ENCODE measurements around the gene FKBP10. TPM values are rescaled to one million over a fixed set of nuclear protein-coding genes. Genes with fewer than 3 reads are reported as not detected.
A peak's percentile ranks its signal among the peaks of the same experiment; 100 is the strongest.
"Not testable (repeated sequence)": the region's sequence is repeated elsewhere in the genome, so short reads cannot be mapped to it uniquely, and the experiment has no call there.

Gene FKBP10
- total RNA-seq, 2 experiments from 2014 or later: not detected

GRCh38 chr17:41823580-41823979 lies 10.8 kb downstream of the FKBP10 start:
- Mint-ChIP-seq H3K27me3 (no peaks in the 10 kb centered on the region), H3K4me1 (no peaks in the 10 kb centered on the region), H3K27ac (no peak overlapping the region), H3K36me3 (ENCODE audit: low read depth) (no peaks in the 10 kb centered on the region), H3K9me3 (no peaks in the 10 kb centered on the region), H3K4me3 (no peak overlapping the region)
- ChIA-PET CTCF (interaction anchor here (2.6 kb wide), 1 partner anchor 12 kb away, joined by 10 read pairs; the partner anchor contains the start of gene P3H4), POLR2A (no interaction called here)
- DNase-seq: no peak

- POLR2A ChIA-PET: no interaction called here
- H3K27ac Mint-ChIP-seq: no peak overlapping the region
- CTCF ChIA-PET: interaction anchor here (2.6 kb wide), 1 partner anchor 12 kb away, joined by 10 read pairs; the partner anchor contains the start of gene P3H4
- H3K27me3 Mint-ChIP-seq: no peaks in the 10 kb centered on the region
- H3K4me3 Mint-ChIP-seq: no peak overlapping the region
- no peak for DNase-seq
- H3K36me3 Mint-ChIP-seq (ENCODE audit: low read depth): no peaks in the 10 kb centered on the region
- no peaks in the 10 kb centered on the region for H3K9me3 Mint-ChIP-seq
- H3K4me1 Mint-ChIP-seq: no peaks in the 10 kb centered on the region
Measured at GRCh38 chr17:41824086-41824485, 11.3 kb downstream of the FKBP10 start.

GRCh38 chr17:41825175-41825845 lies 12.5 kb downstream of the FKBP10 start:
- no peaks in the 10 kb centered on the region for H3K36me3 Mint-ChIP-seq (ENCODE audit: low read depth)
- ChIA-PET CTCF (no interaction called here), POLR2A (no interaction called here)
- no peak for DNase-seq
- no peak overlapping the region for H3K4me3 Mint-ChIP-seq
- H3K27ac Mint-ChIP-seq: no peak overlapping the region
- H3K9me3 Mint-ChIP-seq: no peaks in the 10 kb centered on the region
- H3K27me3 Mint-ChIP-seq: no peaks in the 10 kb centered on the region
- H3K4me1 Mint-ChIP-seq: no peaks in the 10 kb centered on the region

DNA sequence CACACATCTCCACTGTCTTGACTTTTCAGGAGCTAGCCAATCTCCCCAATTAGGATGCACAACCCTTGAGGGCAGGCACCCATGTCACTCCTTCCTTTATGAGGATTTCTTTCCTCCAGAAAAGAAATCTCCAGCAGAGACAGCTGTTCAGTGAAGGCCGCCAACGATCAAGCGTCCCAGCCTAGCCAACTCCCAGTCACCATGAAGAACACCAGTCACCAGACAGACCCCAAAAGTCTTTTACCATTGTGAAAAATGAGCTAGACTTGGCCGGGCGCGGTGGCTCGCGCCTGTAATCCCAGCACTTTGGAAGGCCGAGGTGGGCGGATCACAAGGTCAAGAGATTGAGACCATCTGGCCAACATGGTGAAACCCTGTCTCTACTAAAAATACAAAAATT lies 17.2 kb downstream of the FKBP10 start:
- not testable (repeated sequence) for H3K36me3 Mint-ChIP-seq (ENCODE audit: low read depth)

GRCh38 chr17:41835214-41835799 lies 22.5 kb downstream of the FKBP10 start:
- Mint-ChIP-seq H3K9me3 (no peaks in the 10 kb centered on the region), H3K27me3 (peaks cover 6% of the 10 kb centered on the region), H3K27ac (no peak overlapping the region), H3K4me3 (peak overlapping the region; percentile 66), H3K4me1 (peaks cover 12% of the 10 kb centered on the region), H3K36me3 (ENCODE audit: low read depth) (peaks cover 2% of the 10 kb centered on the region)
- no peak for DNase-seq
- ChIA-PET CTCF (interaction anchor here (1.4 kb wide), 1 partner anchor 24 kb away, joined by 6 read pairs; the partner anchor contains the start of gene P3H4), POLR2A (interaction anchor here (1.0 to 1.1 kb wide), 2 partner anchors 15 to 30 kb away, joined by 3 read pairs; partner anchors contain the start of gene KLHL11)

More for the DNA sequence above, 17.2 kb downstream of the FKBP10 start:
- not testable (repeated sequence) for H3K27ac Mint-ChIP-seq, H3K27me3 Mint-ChIP-seq, DNase-seq, H3K4me1 Mint-ChIP-seq, H3K4me3 Mint-ChIP-seq, H3K9me3 Mint-ChIP-seq
- CTCF ChIA-PET: interaction anchor here (0.6 kb wide), 1 partner anchor 9 kb away, joined by 6 read pairs; no protein-coding TSS in a partner anchor
- POLR2A ChIA-PET: interaction anchor here (0.8 to 1.3 kb wide), 2 partner anchors 19 to 88 kb away, joined by 4 to 5 read pairs; partner anchors contain the start of genes ACLY and P3H4

DNA sequence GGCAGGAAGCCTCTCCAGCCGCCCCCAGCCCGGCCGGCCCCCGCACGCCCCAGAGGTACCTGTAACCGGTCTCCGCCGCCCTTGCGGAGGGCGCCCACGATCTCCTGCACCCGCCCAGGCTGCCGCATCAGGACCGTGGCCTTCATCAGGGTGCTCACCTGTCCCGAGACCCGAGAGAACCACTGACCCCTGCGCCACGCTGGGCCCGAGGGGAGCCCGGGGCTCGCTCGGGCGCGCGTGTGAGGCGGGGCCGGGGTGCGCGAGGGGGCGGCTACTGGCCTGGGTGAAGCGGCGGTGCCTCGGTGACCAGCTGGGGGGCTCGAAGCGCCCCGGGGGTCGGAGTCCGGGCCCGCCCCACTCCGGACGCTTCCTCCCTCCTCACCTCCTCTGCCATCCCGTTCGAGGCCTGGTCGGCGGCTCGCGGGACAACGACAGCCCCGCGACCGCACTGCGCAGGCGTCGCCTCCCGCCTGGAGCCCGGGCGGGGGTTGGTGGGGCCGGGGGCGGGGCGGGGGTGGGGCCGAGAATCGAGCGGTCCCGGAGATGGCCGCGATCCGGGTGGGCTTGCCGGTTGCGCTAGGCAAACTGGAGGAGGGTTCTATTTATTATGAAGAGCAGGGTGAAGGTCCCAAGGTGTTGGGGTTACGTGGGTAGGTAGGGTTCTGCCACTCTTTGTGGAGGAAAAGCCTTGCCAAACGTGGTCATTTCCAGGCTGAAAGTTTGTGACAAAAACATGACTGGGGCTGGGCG lies 23.2 kb downstream of the FKBP10 start, which contains the start of gene NT5C3B:
NT5C3B (minus strand) TSS at position 433 of the 750 bp plus-strand sequence; CDS start at position 394, 39 bp downstream.
- ChIA-PET CTCF (no interaction called here), POLR2A (interaction anchor here (0.6 to 1.8 kb wide), 3 partner anchors 26 to 29 kb away, joined by 3 to 5 read pairs (median 3); partner anchors contain the start of gene KLHL11)
- H3K27me3 Mint-ChIP-seq: peaks cover 6% of the 10 kb centered on the region
- peaks cover 12% of the 10 kb centered on the region for H3K4me1 Mint-ChIP-seq
- peak; percentile 54 for DNase-seq
- peak within 1 kb of the TSS; percentile 73 for H3K4me3 Mint-ChIP-seq
- no peak within 1 kb of the TSS for H3K27ac Mint-ChIP-seq
- no peaks in the 10 kb centered on the region for H3K9me3 Mint-ChIP-seq
- H3K36me3 Mint-ChIP-seq (ENCODE audit: low read depth): peaks cover 2% of the 10 kb centered on the region

GRCh38 chr17:41836550-41837196 lies 23.9 kb downstream of the FKBP10 start:
- Mint-ChIP-seq H3K4me3 (peak overlapping the region; percentile 73), H3K36me3 (ENCODE audit: low read depth) (peaks cover 2% of the 10 kb centered on the region), H3K27ac (no peak overlapping the region), H3K4me1 (peaks cover 12% of the 10 kb centered on the region), H3K27me3 (peaks cover 6% of the 10 kb centered on the region), H3K9me3 (no peaks in the 10 kb centered on the region)
- DNase-seq: no peak
- POLR2A ChIA-PET: interaction anchor here (0.6 to 1.8 kb wide), 2 partner anchors 27 to 28 kb away, joined by 3 to 5 read pairs; partner anchors contain the start of gene KLHL11
- CTCF ChIA-PET: interaction anchor here (1.7 kb wide), 1 partner anchor 25 kb away, joined by 4 read pairs; the partner anchor contains the start of gene P3H4

GRCh38 chr17:41837761-41838538 lies 25.1 kb downstream of the FKBP10 start, which contains the start of gene KLHL10:
KLHL10 (plus strand) TSS chr17:41837825; CDS start chr17:41837933, 108 bp downstream.
- H3K27ac Mint-ChIP-seq: no peak within 1 kb of the TSS
- peaks cover 6% of the 10 kb centered on the region for H3K27me3 Mint-ChIP-seq
- ChIA-PET POLR2A (interaction anchor here (1.8 kb wide), 1 partner anchor 27 kb away, joined by 5 read pairs; the partner anchor contains the start of gene KLHL11), CTCF (interaction anchor here (1.7 kb wide), 1 partner anchor 26 kb away, joined by 4 read pairs; the partner anchor contains the start of gene P3H4)
- H3K4me3 Mint-ChIP-seq: peak within 1 kb of the TSS; percentile 73
- H3K9me3 Mint-ChIP-seq: no peaks in the 10 kb centered on the region
- DNase-seq: no peak
- peaks cover 2% of the 10 kb centered on the region for H3K36me3 Mint-ChIP-seq (ENCODE audit: low read depth)
- peaks cover 12% of the 10 kb centered on the region for H3K4me1 Mint-ChIP-seq

DNA sequence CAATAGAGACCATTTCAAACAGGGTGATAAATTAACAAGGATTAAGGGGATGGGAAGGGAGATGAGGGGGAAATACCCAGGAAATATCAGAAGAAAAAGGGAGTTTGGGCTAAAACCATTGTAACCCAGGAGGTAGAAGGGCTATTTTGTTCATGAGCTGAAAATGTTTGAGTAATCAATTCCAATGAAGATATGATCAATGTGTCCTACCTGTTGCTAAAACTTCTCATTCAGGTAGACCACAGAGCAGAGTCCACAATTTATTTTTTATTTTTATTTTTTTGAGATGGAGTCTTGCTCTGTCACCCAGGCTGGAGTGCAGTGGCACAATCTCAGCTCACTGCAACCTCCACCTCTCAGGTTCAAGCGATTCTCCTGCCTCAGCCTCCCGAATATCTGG lies 26.6 kb downstream of the FKBP10 start:
- H3K27ac Mint-ChIP-seq; H3K27me3 Mint-ChIP-seq; DNase-seq; H3K36me3 Mint-ChIP-seq (ENCODE audit: low read depth); POLR2A ChIA-PET; H3K9me3 Mint-ChIP-seq; H3K4me3 Mint-ChIP-seq: not testable (repeated sequence)
- CTCF ChIA-PET: interaction anchor here (0.7 kb wide), 1 partner anchor 88 kb away, joined by 3 read pairs; no protein-coding TSS in a partner anchor
- H3K4me1 Mint-ChIP-seq: peaks cover 12% of the 10 kb centered on the region

DNA sequence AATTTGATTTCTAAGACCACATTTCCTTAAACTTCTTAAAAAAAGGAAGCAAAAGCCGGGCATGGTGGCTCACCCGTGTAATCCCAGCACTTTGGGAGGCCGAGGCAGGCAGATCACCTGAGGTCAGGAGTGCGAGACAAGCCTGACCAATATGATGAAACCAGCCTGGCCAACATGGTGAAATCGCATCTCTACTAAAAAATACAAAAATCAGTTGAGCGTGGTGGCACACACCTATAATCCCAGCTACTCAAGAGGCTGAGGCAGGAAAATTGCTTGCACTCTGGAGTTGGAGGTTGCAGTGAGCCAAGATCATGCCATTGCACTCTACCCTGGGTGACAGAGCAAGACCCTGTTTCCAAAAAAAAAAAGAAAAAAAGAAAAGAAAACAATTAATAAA lies 28.0 kb downstream of the FKBP10 start:
- H3K9me3 Mint-ChIP-seq; H3K27me3 Mint-ChIP-seq; H3K36me3 Mint-ChIP-seq (ENCODE audit: low read depth); CTCF ChIA-PET; H3K27ac Mint-ChIP-seq; POLR2A ChIA-PET; H3K4me1 Mint-ChIP-seq; DNase-seq; H3K4me3 Mint-ChIP-seq: not testable (repeated sequence)

DNA sequence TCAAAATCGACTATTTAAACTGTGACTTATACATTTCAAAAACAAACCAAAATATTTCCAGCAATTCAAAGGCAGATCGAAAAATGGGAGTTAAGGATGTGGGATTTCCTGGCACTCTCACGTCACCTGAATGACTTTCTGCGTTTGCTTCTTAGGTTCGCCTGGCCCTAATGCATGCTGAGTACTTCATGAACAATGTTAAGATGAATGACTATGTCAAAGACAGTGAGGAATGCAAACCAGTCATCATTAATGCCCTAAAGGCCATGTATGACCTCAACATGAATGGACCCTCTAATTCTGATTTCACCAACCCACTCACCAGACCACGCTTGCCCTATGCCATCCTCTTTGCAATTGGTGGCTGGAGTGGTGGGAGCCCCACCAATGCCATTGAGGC lies 32.2 kb downstream of the FKBP10 start:
- ChIA-PET POLR2A (no interaction called here), CTCF (no interaction called here)
- no peaks in the 10 kb centered on the region for H3K9me3 Mint-ChIP-seq
- H3K36me3 Mint-ChIP-seq (ENCODE audit: low read depth): peaks cover 2% of the 10 kb centered on the region
- no peak overlapping the region for H3K27ac Mint-ChIP-seq
- H3K4me3 Mint-ChIP-seq: no peak overlapping the region
- no peak for DNase-seq
- H3K27me3 Mint-ChIP-seq: no peaks in the 10 kb centered on the region
- no peaks in the 10 kb centered on the region for H3K4me1 Mint-ChIP-seq

DNA sequence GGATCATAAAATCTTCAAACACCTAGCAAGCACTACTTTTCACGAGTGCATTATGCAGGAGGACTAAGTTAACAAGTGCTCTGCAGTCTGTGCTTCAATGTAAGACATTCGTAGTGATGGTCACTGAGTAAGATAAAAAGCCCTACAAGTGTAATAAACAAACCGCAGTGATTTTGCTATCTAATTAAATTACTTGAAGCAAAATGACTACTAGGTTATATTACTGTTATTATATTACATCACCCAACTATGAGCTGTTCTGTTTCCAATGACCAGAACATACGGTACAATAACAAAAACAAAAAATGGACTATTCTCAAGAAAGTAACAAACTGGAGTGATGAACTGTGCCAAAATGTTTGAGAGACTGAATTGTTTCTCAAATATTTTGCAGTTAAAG lies 36.0 kb downstream of the FKBP10 start:
- H3K4me3 Mint-ChIP-seq: no peak overlapping the region
- H3K27me3 Mint-ChIP-seq: no peaks in the 10 kb centered on the region
- DNase-seq: no peak
- H3K27ac Mint-ChIP-seq: no peak overlapping the region
- ChIA-PET CTCF (interaction anchor here (1.3 to 1.6 kb wide), 2 partner anchors 37 to 48 kb away, joined by 4 to 7 read pairs; partner anchors contain the start of gene P3H4), POLR2A (interaction anchor here (1.9 kb wide), 1 partner anchor 16 kb away, joined by 5 read pairs; the partner anchor contains the start of gene KLHL11)
- H3K4me1 Mint-ChIP-seq: peaks cover 4% of the 10 kb centered on the region
- no peaks in the 10 kb centered on the region for H3K9me3 Mint-ChIP-seq
- peaks cover 22% of the 10 kb centered on the region for H3K36me3 Mint-ChIP-seq (ENCODE audit: low read depth)
